Hematopoietic multipotent progenitor cell treated with erythropoietin and hydrocortisone succinate and interleukin-3 and kit ligand, for 15 days (in vitro differentiated cells): ENCODE results near the gene MRGPRD.

Source experiments
- DNase-seq: peaks from one replicate; pipeline ENCODE4 v3.0.0-alpha.2; 2015; ENCODE audit warnings: low spot score

The MRGPRD gene

DNA sequence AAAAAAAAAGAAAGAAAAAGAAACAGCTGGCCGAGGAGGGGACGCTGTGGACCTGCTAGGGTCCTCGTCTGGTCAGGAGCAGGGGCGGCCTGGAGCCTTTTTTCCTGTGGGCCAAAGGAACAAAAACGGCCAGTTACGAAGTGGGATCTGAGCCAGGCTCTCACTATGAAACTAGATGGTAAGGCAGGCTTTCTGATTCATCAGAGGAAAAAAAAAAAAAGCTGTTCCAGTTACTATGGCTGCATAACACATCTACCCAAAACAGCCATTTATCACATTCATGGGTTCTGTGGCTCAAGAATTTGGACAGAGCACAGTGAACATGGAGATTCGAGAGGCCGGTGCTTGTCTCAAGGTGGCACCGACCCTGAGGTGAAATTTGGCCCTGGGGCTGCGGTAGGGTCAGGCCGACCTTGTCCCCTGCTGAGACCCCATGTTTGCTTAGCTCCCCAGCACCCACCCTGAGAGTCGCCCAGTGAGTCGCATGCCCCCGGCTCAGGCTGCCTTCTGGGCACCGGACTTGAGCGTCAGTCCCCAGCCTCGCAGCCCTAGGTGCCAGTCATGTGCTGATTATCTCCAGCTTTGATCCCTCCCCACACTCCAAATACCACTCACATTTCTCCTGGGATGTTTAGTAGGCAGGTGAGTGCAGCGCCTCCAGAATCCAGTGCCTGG lies 34.2 kb downstream of the MRGPRD start:
- no peak for DNase-seq

DNA sequence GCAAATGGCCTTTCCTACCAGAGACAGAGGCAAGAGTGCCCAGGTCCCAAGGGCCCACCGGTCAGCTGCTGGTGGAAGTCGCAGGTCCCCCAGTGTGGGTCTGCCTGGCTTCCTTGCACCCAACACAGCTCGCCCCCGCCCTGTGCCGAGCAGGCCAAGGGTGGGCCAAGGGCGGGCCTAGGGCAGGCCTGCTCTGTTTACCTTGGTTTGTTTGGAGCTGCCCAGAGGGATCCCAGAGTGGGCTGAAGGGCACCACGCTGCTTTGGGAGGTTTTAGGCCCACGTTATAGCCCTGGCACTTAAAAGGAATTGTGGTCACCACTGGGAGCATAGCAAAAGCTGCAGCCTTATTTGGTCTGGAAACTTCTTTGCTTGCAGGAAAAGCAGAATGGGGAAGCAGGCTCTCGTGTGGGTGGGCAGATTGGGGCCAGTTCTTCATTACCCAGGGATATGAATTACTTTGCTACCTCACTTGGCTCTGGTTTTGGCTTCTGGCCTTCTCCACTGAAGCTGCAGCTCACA lies 38.0 kb downstream of the MRGPRD start:
- DNase-seq, result no peak

DNA sequence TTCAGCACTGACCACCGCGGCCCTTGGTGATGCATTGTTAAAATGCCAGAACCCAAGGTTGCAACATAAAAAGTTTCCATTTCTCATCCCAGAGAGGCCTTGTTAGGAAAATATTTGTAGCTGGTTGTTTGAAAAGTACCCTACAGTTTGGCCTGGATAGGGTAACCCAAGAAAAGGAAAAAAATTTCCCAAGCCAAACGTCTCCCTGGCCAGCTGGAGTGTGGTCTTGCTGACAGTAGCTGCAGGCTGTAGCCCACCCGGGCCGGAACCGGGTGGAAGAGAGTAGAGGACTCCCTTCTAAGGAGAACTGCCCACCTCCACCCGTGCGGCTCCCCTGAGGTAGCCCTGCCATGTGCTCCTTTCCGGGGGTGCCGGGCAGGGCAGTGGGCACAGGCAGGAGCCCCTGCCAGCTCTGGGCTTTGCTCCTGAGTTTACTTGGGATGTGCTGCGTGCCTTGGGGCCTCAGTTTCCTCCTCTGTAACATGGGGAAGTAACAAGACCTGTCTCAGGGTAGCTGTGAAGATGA lies 38.6 kb downstream of the MRGPRD start:
- no peak for DNase-seq

DNA sequence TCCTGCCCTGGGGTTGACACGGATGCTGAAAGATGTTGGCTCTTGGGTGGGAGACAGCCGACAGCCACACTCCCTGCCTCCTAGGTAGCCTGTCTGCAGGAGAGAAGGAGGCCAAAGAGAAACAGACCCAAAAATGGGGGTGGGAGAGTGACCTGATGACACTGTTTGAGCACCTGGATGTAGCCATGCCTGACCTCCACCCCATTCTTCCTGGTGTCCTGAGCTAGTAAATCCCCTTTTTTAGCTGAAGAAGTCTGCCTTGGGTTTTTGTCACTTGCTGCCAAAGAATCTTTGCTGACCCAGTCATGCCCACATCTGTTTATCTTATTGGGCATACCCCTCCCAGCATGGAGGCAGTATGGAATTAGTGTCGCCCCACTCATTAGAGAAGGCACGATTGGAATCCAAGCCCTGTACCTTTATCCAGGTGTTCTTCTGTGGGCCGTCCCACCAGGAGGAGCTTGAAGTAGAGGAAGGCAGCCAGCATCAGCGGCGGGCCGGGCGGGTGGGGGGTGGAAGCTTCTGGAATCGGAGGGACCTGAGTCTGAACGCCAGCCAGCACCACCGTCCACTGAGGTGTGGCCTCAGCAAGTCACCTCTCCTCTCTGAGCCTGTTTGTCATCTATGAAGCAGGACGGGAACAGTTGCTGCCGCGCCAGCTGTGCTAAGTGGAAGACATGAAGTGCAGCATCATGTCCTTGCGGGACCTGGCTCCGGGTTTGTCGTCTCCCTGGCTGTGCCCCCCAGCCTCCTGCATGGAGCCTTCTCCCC lies 39.3 kb downstream of the MRGPRD start:
- no peak for DNase-seq

DNA sequence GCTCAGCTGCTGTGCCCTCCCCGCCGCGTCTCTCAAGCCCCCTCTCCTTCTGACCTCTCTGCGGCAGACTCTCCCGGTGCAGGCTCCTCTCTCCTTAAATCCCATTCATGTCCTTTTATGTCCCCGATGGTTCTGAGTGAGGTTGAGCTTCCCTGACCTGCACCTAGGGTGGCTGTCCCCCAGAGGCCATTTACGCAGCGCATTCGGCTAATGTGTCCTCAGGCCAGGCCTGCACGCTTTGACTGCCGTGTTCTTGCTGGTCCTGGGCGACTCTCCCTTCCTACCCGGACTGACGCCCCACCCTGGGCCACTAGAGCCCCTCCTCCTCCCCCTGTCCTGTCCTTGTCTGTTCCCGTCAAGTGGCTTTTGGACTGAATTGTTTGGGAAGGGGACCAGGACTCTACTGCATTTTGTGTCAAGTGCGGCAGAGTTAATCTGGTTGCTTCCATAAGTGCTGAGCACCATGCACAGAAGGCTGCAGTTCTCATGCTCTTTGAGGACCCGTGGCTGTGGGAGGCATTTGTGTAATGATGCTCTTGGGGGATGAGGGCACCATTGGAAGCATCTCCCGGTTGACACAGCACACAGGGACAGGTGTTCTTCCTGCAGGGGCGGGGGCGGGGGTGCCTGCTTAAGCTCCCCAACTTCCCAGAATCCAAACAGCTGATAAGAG lies 40.0 kb downstream of the MRGPRD start:
- DNase-seq, result no peak

DNA sequence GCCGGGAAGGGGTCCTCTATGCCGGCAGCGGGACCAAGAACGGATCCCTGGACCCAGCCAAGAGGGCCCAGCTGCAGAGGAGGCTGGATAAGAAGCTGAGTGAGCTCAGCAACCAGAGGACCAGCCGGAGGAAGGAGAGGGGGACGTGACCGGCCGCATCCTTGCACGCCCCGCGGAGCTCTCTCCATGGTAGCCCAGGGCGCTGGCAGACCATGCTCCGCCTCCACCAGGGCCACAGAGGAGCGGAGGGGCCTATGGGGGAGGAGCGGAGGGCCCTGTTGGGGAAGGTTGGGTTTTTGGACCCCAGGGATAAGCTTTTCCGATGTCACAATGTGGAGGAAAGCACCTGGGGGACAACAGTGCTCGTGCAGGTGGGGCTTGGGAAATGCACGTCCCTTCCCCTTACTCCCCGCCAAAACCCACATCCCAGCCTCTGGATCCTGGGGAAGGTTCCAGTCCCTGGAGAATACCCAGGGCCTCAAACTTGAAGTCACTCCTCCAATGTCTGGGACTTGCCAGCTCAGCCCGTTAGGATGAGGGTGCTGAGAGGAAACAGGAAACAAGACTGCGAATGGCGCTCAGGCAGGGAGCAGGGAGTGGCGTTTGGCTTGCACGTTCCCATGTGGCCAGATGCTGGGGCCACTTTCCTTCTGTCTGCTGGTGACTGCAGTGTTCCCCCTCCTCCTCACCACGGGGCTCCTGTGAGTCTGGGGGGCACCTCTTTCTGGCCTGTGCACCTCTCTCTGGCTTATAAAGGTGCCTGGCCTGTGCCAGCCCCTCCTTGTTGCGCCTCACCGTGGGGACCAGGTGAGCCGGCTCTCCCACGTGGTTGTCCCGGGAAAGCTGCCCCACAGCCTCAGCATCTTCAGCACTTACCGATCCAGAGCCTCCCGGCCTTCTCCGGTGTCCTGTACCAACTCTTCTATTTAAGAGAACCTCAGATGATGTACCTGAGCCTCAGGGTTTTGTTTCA lies 40.9 kb downstream of the MRGPRD start:
- DNase-seq, result no peak

DNA sequence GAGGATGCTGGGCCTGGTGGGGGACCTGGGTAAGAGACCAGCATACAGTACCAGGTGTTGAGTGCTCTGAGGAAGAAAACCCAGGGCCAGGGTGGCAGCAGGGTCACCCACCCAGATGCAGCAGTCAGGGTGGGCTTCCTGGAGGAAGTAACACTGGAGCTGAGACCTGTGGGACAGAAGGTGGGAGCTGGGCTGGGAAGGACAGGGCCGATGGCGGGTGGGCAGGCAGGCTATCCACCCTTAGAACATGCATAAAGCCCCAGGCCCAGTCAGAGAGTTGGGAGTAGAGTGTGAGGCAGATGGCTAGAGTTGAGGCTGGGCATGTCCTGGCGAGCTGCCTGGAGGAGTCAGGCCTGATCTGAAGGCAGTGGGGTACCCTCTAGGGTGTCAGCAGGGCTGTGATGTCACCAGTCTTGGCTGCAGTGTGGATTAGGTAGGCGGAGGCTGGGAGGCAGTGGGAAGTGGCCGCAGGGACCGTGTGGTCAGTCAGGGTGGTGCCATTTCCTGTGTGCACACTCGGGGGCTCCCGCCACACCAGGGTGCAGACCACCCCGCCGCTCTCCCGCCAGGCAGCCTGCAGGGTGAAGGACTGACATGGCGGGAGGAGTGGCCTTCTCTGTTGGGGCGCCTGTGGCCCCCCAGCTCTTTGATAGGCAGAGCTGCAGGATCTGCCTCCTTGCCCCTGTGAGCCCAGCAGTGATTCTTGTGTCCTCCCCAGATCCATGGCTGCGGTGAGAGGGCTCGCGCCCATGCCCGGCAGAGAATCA lies 41.8 kb downstream of the MRGPRD start:
- DNase-seq, result no peak

GRCh38 chr11:68938088-68938487 lies 42.7 kb downstream of the MRGPRD start:
- no peak for DNase-seq

- no peak for DNase-seq
Measured at GRCh38 chr11:68936676-68937620, 43.8 kb downstream of the MRGPRD start.

DNA sequence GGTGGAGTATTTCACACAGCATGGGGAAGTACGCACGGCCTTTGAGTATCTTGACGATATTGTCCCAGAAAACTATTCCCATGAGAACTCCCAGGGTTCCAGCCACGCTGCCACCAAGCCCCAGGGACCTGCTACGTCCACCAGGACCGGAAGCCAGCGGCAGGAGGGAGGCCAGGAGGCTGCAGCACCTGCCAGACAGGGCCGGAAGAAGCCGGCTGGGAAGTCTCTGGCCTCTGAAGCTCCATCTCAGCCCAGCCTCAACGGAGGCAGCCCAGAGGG lies 44.5 kb downstream of the MRGPRD start:
- DNase-seq, result no peak

DNA sequence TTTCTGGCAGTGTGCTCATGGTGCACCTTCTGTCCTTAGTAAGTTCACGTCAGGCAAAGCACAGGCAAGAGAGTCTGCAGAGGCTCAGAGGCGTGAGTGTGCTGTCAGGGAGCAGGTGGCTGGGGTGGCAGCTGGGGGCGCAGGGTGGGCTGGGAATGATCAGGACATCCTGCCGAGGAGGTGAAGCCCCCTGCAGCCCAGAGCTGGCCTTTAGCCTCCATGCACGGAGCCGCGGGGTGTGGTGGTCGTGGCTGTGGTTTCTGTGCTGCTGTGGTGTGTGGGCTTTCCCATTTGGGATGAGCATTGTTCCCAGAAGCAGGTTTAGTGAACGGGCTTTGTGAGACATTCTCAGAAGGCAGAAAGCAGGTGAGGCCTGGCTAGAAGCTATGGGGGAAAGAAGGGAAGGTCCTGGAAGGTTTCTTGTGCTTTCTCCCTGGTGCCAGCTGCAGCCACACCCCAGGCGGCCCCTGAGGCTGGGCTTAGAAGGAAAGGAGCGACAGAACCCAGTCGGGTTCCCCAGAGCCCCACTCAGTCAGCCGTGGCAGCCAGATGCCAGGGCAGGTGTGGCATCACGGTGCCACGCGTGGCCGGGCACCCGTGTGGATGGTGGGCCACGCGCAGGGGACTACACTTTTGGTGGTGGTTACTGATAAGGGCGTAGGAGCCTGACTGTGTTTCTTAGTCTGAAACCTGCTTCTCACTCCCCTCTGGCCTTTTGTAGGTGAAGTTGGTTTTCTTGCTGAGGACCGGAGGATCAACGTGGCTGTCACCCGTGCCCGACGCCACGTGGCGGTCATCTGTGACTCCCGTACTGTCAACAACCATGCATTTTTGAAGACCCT lies 45.0 kb downstream of the MRGPRD start:
- no peak for DNase-seq

GRCh38 chr11:68935066-68935465 lies 45.7 kb downstream of the MRGPRD start:
- DNase-seq, result no peak

DNA sequence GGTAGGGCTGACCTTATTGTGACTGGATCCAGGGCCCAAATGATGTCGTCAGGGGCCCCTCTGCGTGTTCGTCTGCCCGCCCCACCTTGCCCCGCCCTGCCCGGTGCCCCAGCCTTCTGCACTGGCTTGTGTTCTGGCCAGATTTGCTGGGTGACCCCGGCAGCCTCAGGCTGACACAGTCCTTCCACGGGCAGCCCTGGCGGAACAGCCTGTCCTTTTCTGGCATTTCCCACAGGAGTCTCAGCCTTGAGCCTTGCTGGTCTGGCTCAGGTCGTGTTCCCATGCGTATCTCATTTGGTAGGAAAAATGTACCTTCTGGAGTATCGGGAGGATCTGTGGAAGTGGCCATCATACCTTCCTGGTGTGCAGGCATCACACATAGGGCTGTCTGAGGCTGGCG lies 46.1 kb downstream of the MRGPRD start:
- no peak for DNase-seq

- no peak for DNase-seq
Measured at GRCh38 chr11:68934321-68934645, 46.5 kb downstream of the MRGPRD start.

DNA sequence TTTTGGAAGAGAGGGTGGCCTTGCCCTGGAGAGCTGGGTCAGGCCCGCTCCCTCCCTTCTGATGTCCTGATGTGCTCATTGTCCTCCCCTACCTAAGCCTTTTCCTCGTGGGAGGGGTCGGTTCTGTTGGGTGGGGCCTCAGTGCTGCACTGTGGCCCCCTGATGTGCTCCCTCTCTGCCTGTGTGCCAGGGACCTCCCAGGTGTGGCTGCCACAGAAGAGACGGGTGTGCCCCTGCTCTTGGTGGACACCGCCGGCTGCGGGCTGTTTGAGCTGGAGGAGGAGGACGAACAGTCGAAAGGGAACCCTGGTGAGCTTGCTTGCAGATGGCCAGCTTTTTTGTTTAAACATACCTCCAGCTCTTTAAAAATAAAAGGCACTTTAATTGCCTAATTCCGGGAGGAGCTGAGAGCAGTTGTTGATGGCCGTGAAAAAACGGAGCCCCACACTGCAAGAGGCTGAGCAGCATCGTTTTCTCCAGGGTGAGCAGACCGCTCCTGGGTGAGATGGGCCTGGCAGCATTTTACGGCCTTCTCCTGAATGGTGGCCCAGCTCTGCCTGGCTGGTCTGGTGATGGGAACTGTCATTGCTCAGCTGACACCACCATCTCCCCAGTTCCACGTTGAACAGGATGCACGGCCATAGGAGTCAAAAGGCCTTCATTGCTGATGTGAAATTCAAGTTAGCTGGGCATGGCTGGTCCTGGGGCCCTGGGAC lies 47.0 kb downstream of the MRGPRD start:
- no peak for DNase-seq

DNA sequence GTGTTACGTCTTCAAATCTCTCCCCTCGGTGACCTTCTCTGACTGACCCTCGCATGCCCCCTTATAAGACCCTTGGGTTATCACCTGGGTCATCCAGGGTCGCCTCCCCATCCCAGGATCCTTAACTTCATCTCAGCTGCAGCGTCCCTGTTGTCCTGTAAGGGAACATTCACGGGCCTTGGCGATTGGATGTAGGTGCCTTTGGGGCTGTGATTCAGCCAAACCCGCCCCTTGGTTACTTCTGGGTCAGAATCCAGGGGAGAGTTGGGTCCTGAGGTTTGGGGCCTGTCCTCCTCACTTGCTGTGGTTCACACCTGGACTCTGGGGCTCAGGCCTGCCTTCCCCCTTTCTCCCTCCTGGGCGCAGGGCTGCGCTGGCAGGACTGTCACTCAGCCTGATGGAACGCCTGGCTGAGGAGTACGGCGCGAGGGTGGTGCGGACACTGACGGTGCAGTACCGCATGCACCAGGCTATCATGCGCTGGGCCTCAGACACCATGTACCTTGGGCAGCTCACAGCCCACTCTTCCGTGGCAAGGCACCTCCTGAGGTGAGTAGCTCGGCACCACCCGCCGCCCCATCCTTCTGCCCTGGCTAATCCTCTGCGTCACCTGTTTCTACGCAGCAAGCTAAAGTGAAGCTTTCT lies 47.7 kb downstream of the MRGPRD start:
- DNase-seq, result no peak

GRCh38 chr11:68932358-68932757 lies 48.4 kb downstream of the MRGPRD start:
- DNase-seq, result no peak

GRCh38 chr11:68931911-68932310 lies 48.9 kb downstream of the MRGPRD start:
- DNase-seq, result no peak
